Measurements from ENCODE around the gene PAK1IP1. TPM values are rescaled to one million over a fixed set of nuclear protein-coding genes. Genes with fewer than 3 reads are reported as not detected.
"Not testable (repeated sequence)": the region's sequence is repeated elsewhere in the genome, so short reads cannot be mapped to it uniquely, and the experiment has no call there.

PAK1IP1 gene
- polyA plus RNA-seq, 1 donor from 2014 or later = 30.4 TPM

DNA sequence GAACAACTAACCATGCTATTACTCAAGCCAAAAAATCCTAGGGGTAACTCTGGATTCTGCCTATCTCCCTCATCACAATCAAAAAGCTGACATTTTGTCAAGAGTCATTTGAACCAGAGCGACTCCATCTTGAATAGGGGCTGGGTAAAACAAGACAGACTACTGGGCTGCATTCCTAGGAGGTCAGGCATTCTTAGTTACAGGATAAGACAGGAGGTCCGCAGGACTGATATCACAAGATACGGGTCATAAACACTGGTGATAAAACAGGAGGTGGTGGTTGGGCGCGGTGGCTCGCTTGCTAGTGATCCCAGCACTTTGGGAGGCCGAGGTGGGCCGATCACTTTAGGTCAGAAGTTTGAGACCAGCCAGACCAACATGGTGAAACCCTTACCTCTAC lies 32.6 kb upstream of the PAK1IP1 start:
- Histone ChIP-seq H3K4me3 (ENCODE audit: low read length) (no peak overlapping the region), H3K79me2 (replicated peaks; ENCODE audit: insufficient read depth, low read length) (no peaks in the 10 kb centered on the region), H3K9ac (ENCODE audit: low read length) (no peak overlapping the region), H3K4me2 (ENCODE audit: low read length) (no peak overlapping the region), H3K36me3 (ENCODE audit: insufficient read depth, low read length) (no peaks in the 10 kb centered on the region), H3K27ac (ENCODE audit: low read length) (no peak overlapping the region), H3K9me2 (ENCODE audit: insufficient read depth, low read length) (no peaks in the 10 kb centered on the region), H3K9me3 (ENCODE audit: low read length) (no peaks in the 10 kb centered on the region), H2AFZ (ENCODE audit: low read depth, low read length) (no peak overlapping the region), H3F3A (ENCODE audit: insufficient read depth, low read length, poor library complexity, severe bottlenecking) (no peaks in the 10 kb centered on the region), H4K20me1 (ENCODE audit: insufficient read depth) (no peaks in the 10 kb centered on the region), H3K27me3 (ENCODE audit: insufficient read depth, low read depth, low read length) (no peaks in the 10 kb centered on the region)
- TF ChIP-seq MXI1 (conservative IDR thresholded peaks at IDR 0.05; ENCODE audit: poor library complexity, severe bottlenecking) = no peak
- TF ChIP-seq EP300 (conservative IDR thresholded peaks at IDR 0.05; ENCODE audit: poor library complexity, severe bottlenecking) = no peak
- no peak for TF ChIP-seq RAD21 (conservative IDR thresholded peaks at IDR 0.05)
- TF ChIP-seq, protein P1, sequence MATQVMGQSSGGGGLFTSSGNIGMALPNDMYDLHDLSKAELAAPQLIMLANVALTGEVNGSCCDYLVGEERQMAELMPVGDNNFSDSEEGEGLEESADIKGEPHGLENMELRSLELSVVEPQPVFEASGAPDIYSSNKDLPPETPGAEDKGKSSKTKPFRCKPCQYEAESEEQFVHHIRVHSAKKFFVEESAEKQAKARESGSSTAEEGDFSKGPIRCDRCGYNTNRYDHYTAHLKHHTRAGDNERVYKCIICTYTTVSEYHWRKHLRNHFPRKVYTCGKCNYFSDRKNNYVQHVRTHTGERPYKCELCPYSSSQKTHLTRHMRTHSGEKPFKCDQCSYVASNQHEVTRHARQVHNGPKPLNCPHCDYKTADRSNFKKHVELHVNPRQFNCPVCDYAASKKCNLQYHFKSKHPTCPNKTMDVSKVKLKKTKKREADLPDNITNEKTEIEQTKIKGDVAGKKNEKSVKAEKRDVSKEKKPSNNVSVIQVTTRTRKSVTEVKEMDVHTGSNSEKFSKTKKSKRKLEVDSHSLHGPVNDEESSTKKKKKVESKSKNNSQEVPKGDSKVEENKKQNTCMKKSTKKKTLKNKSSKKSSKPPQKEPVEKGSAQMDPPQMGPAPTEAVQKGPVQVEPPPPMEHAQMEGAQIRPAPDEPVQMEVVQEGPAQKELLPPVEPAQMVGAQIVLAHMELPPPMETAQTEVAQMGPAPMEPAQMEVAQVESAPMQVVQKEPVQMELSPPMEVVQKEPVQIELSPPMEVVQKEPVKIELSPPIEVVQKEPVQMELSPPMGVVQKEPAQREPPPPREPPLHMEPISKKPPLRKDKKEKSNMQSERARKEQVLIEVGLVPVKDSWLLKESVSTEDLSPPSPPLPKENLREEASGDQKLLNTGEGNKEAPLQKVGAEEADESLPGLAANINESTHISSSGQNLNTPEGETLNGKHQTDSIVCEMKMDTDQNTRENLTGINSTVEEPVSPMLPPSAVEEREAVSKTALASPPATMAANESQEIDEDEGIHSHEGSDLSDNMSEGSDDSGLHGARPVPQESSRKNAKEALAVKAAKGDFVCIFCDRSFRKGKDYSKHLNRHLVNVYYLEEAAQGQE (IDR thresholded peaks at IDR 0.05; ENCODE audit: borderline replicate concordance) = no peak
- no peak for TF ChIP-seq EZH2 (IDR thresholded peaks at IDR 0.05; ENCODE audit: borderline replicate concordance, insufficient read depth, low read length, poor library complexity, severe bottlenecking)
- TF ChIP-seq CTCF (IDR thresholded peaks at IDR 0.05; ENCODE audit: poor library complexity, severe bottlenecking) = no peak
- TF ChIP-seq TAF1 (IDR thresholded peaks at IDR 0.05; ENCODE audit: low read depth) = no peak
- no peak for TF ChIP-seq POLR2AphosphoS5 (IDR thresholded peaks at IDR 0.05)
- no peak for TF ChIP-seq SMC3 (conservative IDR thresholded peaks at IDR 0.05; ENCODE audit: poor library complexity)

- Histone ChIP-seq H3K9me2 (ENCODE audit: insufficient read depth, low read length) (no peaks in the 10 kb centered on the region), H3K79me2 (replicated peaks; ENCODE audit: insufficient read depth, low read length) (no peaks in the 10 kb centered on the region), H4K20me1 (ENCODE audit: insufficient read depth) (no peaks in the 10 kb centered on the region), H3K9me3 (ENCODE audit: low read length) (no peaks in the 10 kb centered on the region), H2AFZ (ENCODE audit: low read depth, low read length) (no peak overlapping the region), H3K36me3 (ENCODE audit: insufficient read depth, low read length) (no peaks in the 10 kb centered on the region), H3K9ac (ENCODE audit: low read length) (no peak overlapping the region), H3K4me2 (ENCODE audit: low read length) (no peak overlapping the region), H3F3A (ENCODE audit: insufficient read depth, low read length, poor library complexity, severe bottlenecking) (no peaks in the 10 kb centered on the region), H3K27me3 (ENCODE audit: insufficient read depth, low read depth, low read length) (no peaks in the 10 kb centered on the region), H3K27ac (ENCODE audit: low read length) (no peak overlapping the region), H3K4me3 (ENCODE audit: low read length) (no peak overlapping the region)
- TF ChIP-seq SMC3 (conservative IDR thresholded peaks at IDR 0.05; ENCODE audit: poor library complexity) (no peak), MXI1 (conservative IDR thresholded peaks at IDR 0.05; ENCODE audit: poor library complexity, severe bottlenecking) (no peak), EP300 (conservative IDR thresholded peaks at IDR 0.05; ENCODE audit: poor library complexity, severe bottlenecking) (no peak), EZH2 (IDR thresholded peaks at IDR 0.05; ENCODE audit: borderline replicate concordance, insufficient read depth, low read length, poor library complexity, severe bottlenecking) (no peak), CTCF (IDR thresholded peaks at IDR 0.05; ENCODE audit: poor library complexity, severe bottlenecking) (no peak), POLR2AphosphoS5 (IDR thresholded peaks at IDR 0.05) (no peak), TAF1 (IDR thresholded peaks at IDR 0.05; ENCODE audit: low read depth) (no peak), RAD21 (conservative IDR thresholded peaks at IDR 0.05) (no peak)
- TF ChIP-seq, protein P1 (IDR thresholded peaks at IDR 0.05; ENCODE audit: borderline replicate concordance) = no peak
Observed at GRCh38 chr6:10662742-10663141, 32.0 kb upstream of the PAK1IP1 start.

- not testable (repeated sequence) for H3K9me3 ChIP-seq (ENCODE audit: low read length); H3K36me3 ChIP-seq (ENCODE audit: insufficient read depth, low read length); H3K9ac ChIP-seq (ENCODE audit: low read length); H2AFZ ChIP-seq (ENCODE audit: low read depth, low read length); H3K9me2 ChIP-seq (ENCODE audit: insufficient read depth, low read length); H3K4me2 ChIP-seq (ENCODE audit: low read length); H3F3A ChIP-seq (ENCODE audit: insufficient read depth, low read length, poor library complexity, severe bottlenecking); H3K79me2 ChIP-seq (replicated peaks; ENCODE audit: insufficient read depth, low read length); H3K27ac ChIP-seq (ENCODE audit: low read length); H3K27me3 ChIP-seq (ENCODE audit: insufficient read depth, low read depth, low read length); H3K4me3 ChIP-seq (ENCODE audit: low read length); H4K20me1 ChIP-seq (ENCODE audit: insufficient read depth)
Observed at GRCh38 chr6:10665595-10665994, 29.2 kb upstream of the PAK1IP1 start.

All from neural cell (in vitro differentiated cells).